Omental fat pad (tissue), 4 donors: ENCODE data around the gene FDPS. TPM values are rescaled to one million over a fixed set of nuclear protein-coding genes. Genes with fewer than 3 reads are reported as not detected.

ENCODE experiments used
- ATAC-seq: fragments of 150-250 bp; one replicate; pipeline ENCODE4 v1.9.1; 2016; ENCODE audit warnings: mild to moderate bottlenecking, moderate library complexity; ENCODE audit not compliant: low FRiP score
- DNase-seq: peaks from one replicate; pipeline ENCODE4 v3.0.0-alpha.2; 2019; ENCODE audit warnings: low spot score
- total RNA-seq, 4 donors: library from RNA; depleted of rRNA; stranded (reverse); fragments of >200 nt; gene quantifications; one replicate each; pipeline ENCODE4 v1.1.0, GENCODE V29; 2016
- TF ChIP-seq, protein P1 (sequence below), 3 donors: fragments of 450-650 bp; IDR thresholded peaks; one replicate each; pipeline ENCODE4 v1.5.1; 2016 to 2017; ENCODE audit warnings: antibody characterized with exemption in 3 of 3, mild to moderate bottlenecking in 3 of 3, moderate library complexity in 2 of 3

Gene FDPS
- total RNA-seq, 4 donors from 2014 or later = 73.9 to 151 (median 87.7) TPM

DNA sequence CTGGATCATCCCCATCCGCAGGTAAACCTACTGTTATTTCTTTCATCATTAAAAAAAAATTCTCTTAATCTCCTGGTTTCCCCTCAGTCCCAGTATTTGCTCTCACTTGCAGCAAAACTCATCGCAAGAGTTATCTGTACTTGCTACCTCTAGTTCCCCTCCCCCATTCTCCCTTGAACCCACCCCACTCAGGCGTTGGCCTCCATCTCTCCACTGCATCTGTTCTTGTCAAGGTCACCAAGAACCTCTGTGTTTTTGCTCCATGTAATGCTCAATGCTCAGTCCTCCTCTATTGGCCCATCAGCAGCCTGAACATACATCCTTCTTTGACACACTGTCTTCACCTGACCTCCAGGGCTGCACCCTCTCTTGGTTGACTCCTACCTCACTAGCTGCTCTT is 12.0 kb upstream of the FDPS start:
- TF ChIP-seq, protein P1, sequence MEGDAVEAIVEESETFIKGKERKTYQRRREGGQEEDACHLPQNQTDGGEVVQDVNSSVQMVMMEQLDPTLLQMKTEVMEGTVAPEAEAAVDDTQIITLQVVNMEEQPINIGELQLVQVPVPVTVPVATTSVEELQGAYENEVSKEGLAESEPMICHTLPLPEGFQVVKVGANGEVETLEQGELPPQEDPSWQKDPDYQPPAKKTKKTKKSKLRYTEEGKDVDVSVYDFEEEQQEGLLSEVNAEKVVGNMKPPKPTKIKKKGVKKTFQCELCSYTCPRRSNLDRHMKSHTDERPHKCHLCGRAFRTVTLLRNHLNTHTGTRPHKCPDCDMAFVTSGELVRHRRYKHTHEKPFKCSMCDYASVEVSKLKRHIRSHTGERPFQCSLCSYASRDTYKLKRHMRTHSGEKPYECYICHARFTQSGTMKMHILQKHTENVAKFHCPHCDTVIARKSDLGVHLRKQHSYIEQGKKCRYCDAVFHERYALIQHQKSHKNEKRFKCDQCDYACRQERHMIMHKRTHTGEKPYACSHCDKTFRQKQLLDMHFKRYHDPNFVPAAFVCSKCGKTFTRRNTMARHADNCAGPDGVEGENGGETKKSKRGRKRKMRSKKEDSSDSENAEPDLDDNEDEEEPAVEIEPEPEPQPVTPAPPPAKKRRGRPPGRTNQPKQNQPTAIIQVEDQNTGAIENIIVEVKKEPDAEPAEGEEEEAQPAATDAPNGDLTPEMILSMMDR (IDR thresholded peaks at IDR 0.05) = no peak
- DNase-seq = no peak
- ATAC-seq = no peak

DNA sequence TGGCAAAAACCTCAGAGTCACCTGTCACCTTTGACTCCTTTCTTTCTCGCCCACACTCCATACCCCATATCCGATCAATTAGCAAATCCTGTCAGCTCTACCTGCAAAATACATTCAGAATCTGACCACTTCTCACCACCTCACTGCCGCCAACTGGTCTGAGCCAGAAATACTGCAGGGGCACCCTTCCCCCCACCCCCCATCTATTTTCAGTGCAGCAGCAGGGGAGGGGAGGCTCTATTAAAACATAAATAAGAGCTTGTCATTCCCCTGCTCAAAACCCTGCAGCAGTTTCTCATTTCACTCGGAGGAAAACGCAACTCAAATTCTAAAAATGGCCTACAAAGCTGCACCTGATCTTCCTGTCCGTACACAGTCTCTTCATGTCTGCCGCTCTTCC is 11.3 kb upstream of the FDPS start:
- no peak for ATAC-seq
- TF ChIP-seq, protein P1 (IDR thresholded peaks at IDR 0.05) = no peak

DNA sequence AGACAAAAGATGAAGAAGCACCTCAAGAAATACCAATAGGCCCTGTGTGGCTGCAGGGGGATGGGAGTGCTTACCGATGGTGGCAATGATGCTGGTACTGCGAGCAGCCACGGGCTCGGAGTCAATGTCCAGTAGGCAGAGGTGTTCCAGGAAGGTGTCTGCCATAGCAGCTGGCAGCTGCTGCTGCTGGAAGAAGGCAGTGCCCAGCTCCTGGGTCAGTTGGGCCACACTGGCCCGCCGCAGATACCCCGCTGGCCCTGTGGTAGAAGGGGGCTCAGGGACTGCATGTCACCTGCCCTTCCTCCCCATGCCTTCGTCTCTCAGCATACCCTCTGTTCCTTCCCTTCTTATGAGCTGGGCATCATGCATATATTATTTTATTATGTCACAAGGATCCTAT is 8.6 kb upstream of the FDPS start:
- TF ChIP-seq, protein P1 (IDR thresholded peaks at IDR 0.05) = no peak
- ATAC-seq = no peak
- no peak for DNase-seq

More for the DNA sequence above, 11.3 kb upstream of the FDPS start:
- DNase-seq = no peak

GRCh38 chr1:155300553-155301329 is 7.9 kb upstream of the FDPS start:
- DNase-seq (no peak), ATAC-seq (no peak)
- TF ChIP-seq, protein P1 (IDR thresholded peaks at IDR 0.05) = no peak

- ATAC-seq (no peak), DNase-seq (no peak)
- TF ChIP-seq, protein P1 (IDR thresholded peaks at IDR 0.05) = no peak
These were observed 7.3 kb upstream of the FDPS start, which contains the start of gene PKLR for GRCh38 chr1:155301342-155301841. Gene PKLR, minus strand, starts transcription at chr1:155301438. Its CDS starts 43 bp downstream, at chr1:155301395.

DNA sequence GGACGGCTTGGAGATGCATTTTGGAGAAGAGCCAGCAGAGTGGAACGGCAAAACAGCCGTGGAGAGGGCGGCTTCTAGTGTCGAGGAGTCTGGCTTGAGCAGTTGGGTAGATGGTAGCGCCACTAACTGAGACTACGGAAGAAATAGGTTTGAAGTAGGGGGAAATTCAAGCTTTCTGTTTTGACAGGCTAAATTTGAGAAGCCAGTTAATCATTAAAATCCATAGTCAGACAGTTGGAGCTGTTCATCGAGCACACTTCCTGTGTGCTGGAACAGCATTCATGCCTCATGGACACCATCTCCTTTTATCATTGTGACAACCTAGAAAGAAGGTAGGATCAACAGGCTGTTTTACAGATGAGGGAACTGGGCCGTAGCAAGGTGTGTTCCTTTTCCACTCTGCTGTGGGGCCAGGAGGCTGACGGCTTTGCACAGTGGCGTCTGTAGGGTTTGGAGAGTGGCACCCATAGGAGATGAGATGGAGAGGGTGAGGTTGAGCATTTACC is 4.1 kb upstream of the FDPS start:
- DNase-seq (no peak), ATAC-seq (no peak)
- TF ChIP-seq, protein P1 (IDR thresholded peaks at IDR 0.05) = no peak
